Breast epithelium (tissue), 3 donors: ENCODE data around the gene AGR2.

Source experiments
- POLR2A ChIP-seq: fragments of 450-650 bp; IDR thresholded peaks from one replicate; pipeline ENCODE4 v1.6.1; 2016; ENCODE audit warnings: antibody characterized with exemption, mild to moderate bottlenecking, moderate library complexity
- POLR2AphosphoS5 ChIP-seq, 3 donors: sonication (generic); formaldehyde crosslinking; IDR thresholded peaks; one replicate each; pipeline ENCODE4 v1.6.1; 2017; ENCODE audit warnings: antibody characterized with exemption in 3 of 3
- TF ChIP-seq, protein P1 (sequence below), 3 donors: fragments of 450-650 bp; IDR thresholded peaks; one replicate each; pipeline ENCODE4 v1.5.1; 2016 to 2017; ENCODE audit warnings: antibody characterized with exemption in 3 of 3, mild to moderate bottlenecking in 3 of 3, moderate library complexity in 3 of 3

DNA sequence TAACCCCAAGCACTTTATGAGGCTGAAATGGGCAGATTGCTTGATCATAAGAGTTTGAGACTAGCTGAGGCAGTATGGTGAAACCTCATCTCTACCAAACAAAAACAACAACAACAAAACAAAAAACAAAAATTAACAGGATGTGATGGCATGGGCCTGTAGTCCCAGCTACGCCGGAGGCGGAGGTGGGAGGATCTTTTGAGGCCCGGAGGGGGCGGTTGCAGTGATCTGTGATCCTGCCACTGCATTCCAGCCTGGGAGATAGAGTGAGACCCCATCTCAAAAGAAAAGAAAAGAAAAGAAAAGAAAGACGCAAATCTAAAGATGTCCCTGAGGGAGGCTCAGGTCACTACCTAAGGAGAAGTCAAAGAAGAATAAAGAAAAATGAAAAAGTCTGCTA is 35.3 kb upstream of the AGR2 start:
- TF ChIP-seq POLR2AphosphoS5 (IDR thresholded peaks at IDR 0.05) (no peak), POLR2A (no peak)
- TF ChIP-seq, protein P1, sequence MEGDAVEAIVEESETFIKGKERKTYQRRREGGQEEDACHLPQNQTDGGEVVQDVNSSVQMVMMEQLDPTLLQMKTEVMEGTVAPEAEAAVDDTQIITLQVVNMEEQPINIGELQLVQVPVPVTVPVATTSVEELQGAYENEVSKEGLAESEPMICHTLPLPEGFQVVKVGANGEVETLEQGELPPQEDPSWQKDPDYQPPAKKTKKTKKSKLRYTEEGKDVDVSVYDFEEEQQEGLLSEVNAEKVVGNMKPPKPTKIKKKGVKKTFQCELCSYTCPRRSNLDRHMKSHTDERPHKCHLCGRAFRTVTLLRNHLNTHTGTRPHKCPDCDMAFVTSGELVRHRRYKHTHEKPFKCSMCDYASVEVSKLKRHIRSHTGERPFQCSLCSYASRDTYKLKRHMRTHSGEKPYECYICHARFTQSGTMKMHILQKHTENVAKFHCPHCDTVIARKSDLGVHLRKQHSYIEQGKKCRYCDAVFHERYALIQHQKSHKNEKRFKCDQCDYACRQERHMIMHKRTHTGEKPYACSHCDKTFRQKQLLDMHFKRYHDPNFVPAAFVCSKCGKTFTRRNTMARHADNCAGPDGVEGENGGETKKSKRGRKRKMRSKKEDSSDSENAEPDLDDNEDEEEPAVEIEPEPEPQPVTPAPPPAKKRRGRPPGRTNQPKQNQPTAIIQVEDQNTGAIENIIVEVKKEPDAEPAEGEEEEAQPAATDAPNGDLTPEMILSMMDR (IDR thresholded peaks at IDR 0.05), result no peak
